A673 (cell line): Measurements from ENCODE around the gene GSE1. TPM values are rescaled to one million over a fixed set of nuclear protein-coding genes. Genes with fewer than 3 reads are reported as not detected.

Source experiments
- BruUV-seq: library from RNA; stranded (reverse); fragments of 400-500 nt; replicated peaks from 2 replicates; lab custom pipeline; 2021; lab: Mats Ljungman, UMichigan
- CTCF ChIA-PET: fragments of 300-600 bp; sonication (Branson Sonifier 250); formaldehyde crosslinking; loops from one replicate; lab custom pipeline; 2022; ENCODE audit warnings: antibody characterized with exemption; lab: Charles Lee
- POLR2A ChIA-PET: fragments of 300-600 bp; sonication (Branson Sonifier 250); formaldehyde crosslinking; loops from one replicate; lab custom pipeline; 2022; ENCODE audit warnings: antibody characterized with exemption; ENCODE audit not compliant: low non-redundant PET; lab: Charles Lee
- DNase-seq: peaks from one replicate; pipeline ENCODE4 v3.0.0-alpha.2; 2015; ENCODE audit warnings: low spot score
- H3K27ac ChIP-seq: fragments of 200-600 bp; sonication (generic); 2 replicates; pipeline ENCODE4 v1.5.1; 2016; ENCODE audit warnings: mixed run types, low read depth, mild to moderate bottlenecking, mixed read lengths, antibody characterized with exemption, low read length; ENCODE audit not compliant: poor library complexity, severe bottlenecking
- H3K27me3 ChIP-seq: fragments of 200-600 bp; sonication (generic); replicated peaks from 2 replicates; pipeline ENCODE4 v1.6.1; 2017; ENCODE audit warnings: mixed run types, low read depth, mild to moderate bottlenecking, mixed read lengths, antibody characterized with exemption, low read length; ENCODE audit not compliant: insufficient read depth, poor library complexity
- H3K36me3 ChIP-seq: fragments of 200-600 bp; sonication (generic); 2 replicates; pipeline ENCODE4 v1.6.1; 2016; ENCODE audit warnings: mixed run types, mild to moderate bottlenecking, mixed read lengths, antibody characterized with exemption, low read length; ENCODE audit not compliant: insufficient read depth, poor library complexity, severe bottlenecking
- H3K4me1 ChIP-seq: fragments of 200-600 bp; sonication (generic); 2 replicates; pipeline ENCODE4 v1.6.1; 2017; ENCODE audit warnings: mixed run types, mild to moderate bottlenecking, mixed read lengths, antibody characterized with exemption, low read length; ENCODE audit not compliant: insufficient read depth, poor library complexity, severe bottlenecking
- H3K4me3 ChIP-seq: fragments of 200-600 bp; sonication (generic); 2 replicates; pipeline ENCODE4 v1.5.1; 2016; ENCODE audit warnings: low read depth, mixed run types, mild to moderate bottlenecking, mixed read lengths, low read length; ENCODE audit not compliant: poor library complexity, severe bottlenecking
- H3K9me3 ChIP-seq: fragments of 200-600 bp; sonication (generic); 2 replicates; pipeline ENCODE4 v1.6.1; 2016; ENCODE audit warnings: mixed run types, low read depth, mild to moderate bottlenecking, mixed read lengths, antibody characterized with exemption, low read length; ENCODE audit not compliant: poor library complexity, severe bottlenecking
- EZH2 ChIP-seq: fragments of 200-600 bp; sonication (generic); IDR thresholded peaks from 2 replicates; pipeline ENCODE4 v1.6.1; 2017; ENCODE audit warnings: borderline replicate concordance, low read depth, mild to moderate bottlenecking, mixed read lengths, antibody characterized with exemption, low read length; ENCODE audit not compliant: poor library complexity, severe bottlenecking
- intact Hi-C: fragments of 100-400 bp; cut with micrococcal nuclease; formaldehyde crosslinking; loops from one replicate; pipeline ENCODE4 v1.10.0; 2022; ENCODE audit not compliant: unreplicated experiment
- total RNA-seq: library from RNA; stranded (reverse); gene quantifications from 2 replicates; pipeline ENCODE4 v1.2.3, GENCODE V29; 2021
- TF ChIP-seq, protein P1 (sequence below): fragments of 300-800, 200-600 bp; sonication (generic); conservative IDR thresholded peaks from 2 replicates; pipeline ENCODE4 v1.5.1; 2017; ENCODE audit warnings: low read depth, mild to moderate bottlenecking, antibody characterized with exemption, low read length, moderate library complexity, mixed read lengths

GSE1 gene
- total RNA-seq, 1 experiment from 2014 or later, result 64.2 TPM

DNA sequence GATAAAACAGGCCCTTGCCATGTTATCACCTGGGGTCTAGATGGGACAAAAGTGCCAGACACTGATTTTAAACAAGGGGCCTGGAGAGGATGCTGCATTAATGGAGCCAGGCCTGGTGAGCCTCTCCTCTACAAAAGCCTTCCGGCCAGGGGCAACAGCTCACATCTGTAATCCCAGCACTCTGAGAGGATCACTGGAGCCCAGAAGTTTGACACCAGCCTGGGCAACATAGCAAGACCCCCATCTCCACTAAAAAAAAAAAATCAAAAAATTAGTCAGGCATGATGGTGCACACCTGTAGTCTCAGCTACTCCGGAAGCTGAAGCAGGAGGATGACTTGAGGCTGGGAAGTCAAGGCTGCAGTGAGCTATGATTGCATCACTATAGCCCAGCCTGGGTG lies 72.1 kb downstream of the GSE1 start:
- Histone ChIP-seq H3K27ac (no peak overlapping the region), H3K36me3 (peaks cover 42% of the 10 kb centered on the region), H3K9me3 (no peaks in the 10 kb centered on the region), H3K27me3 (no peaks in the 10 kb centered on the region), H3K4me3 (no peak overlapping the region), H3K4me1 (no peaks in the 10 kb centered on the region)
- CTCF ChIA-PET, result interaction anchor here (0.7 kb wide), 1 partner anchor 62 kb away, joined by 5 read pairs; no protein-coding TSS in a partner anchor
- BruUV-seq, result no TSS peak
- TF ChIP-seq, protein P1, sequence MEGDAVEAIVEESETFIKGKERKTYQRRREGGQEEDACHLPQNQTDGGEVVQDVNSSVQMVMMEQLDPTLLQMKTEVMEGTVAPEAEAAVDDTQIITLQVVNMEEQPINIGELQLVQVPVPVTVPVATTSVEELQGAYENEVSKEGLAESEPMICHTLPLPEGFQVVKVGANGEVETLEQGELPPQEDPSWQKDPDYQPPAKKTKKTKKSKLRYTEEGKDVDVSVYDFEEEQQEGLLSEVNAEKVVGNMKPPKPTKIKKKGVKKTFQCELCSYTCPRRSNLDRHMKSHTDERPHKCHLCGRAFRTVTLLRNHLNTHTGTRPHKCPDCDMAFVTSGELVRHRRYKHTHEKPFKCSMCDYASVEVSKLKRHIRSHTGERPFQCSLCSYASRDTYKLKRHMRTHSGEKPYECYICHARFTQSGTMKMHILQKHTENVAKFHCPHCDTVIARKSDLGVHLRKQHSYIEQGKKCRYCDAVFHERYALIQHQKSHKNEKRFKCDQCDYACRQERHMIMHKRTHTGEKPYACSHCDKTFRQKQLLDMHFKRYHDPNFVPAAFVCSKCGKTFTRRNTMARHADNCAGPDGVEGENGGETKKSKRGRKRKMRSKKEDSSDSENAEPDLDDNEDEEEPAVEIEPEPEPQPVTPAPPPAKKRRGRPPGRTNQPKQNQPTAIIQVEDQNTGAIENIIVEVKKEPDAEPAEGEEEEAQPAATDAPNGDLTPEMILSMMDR, result no peak
- TF ChIP-seq EZH2, result no peak
- POLR2A ChIA-PET, result no interaction called here
- intact Hi-C loops, result no loop called here
- no peak for DNase-seq

DNA sequence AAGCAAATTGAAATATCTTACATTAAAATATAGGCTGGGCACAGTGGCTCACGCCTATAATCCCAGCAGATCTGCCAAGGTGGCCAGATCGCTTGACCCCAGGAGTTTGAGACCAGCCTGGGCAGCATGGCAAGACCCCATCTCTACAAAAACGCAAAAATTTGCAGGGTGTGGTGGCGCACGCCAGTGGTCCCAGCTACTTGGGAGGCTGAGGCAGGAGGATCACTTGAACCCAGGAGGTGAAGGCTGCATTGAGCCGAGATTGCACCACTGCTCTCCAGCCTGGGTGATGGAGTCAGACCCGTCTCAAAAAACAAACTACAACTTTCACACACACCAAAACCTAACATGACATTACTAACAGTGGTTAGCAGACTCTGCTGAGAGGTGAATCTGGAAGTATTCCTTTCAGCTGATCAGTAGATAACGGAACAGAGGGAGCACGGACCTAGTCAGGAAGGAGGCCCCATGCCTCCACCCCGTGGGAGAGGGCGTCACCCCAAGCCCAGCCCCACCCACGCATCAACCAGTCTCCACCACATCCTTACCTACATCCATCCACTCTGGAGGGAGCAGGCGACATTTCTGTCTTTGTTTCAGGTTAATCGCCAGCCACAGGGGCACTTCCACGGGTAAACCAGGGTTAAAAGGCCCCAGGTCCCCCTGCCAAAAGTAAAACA lies 73.9 kb downstream of the GSE1 start:
- H3K27me3 ChIP-seq, result no peaks in the 10 kb centered on the region
- peaks cover 24% of the 10 kb centered on the region for H3K36me3 ChIP-seq
- no peaks in the 10 kb centered on the region for H3K4me1 ChIP-seq
- peak overlapping the region; percentile 7 for H3K27ac ChIP-seq
- intact Hi-C loops, result no loop called here
- no peak for DNase-seq
- no peak for TF ChIP-seq EZH2
- TF ChIP-seq, protein P1, result no peak
- no peaks in the 10 kb centered on the region for H3K9me3 ChIP-seq
- H3K4me3 ChIP-seq, result peak overlapping the region; percentile 91
- POLR2A ChIA-PET, result no interaction called here
- CTCF ChIA-PET, result no interaction called here
- BruUV-seq, result TSS peak; percentile 27

DNA sequence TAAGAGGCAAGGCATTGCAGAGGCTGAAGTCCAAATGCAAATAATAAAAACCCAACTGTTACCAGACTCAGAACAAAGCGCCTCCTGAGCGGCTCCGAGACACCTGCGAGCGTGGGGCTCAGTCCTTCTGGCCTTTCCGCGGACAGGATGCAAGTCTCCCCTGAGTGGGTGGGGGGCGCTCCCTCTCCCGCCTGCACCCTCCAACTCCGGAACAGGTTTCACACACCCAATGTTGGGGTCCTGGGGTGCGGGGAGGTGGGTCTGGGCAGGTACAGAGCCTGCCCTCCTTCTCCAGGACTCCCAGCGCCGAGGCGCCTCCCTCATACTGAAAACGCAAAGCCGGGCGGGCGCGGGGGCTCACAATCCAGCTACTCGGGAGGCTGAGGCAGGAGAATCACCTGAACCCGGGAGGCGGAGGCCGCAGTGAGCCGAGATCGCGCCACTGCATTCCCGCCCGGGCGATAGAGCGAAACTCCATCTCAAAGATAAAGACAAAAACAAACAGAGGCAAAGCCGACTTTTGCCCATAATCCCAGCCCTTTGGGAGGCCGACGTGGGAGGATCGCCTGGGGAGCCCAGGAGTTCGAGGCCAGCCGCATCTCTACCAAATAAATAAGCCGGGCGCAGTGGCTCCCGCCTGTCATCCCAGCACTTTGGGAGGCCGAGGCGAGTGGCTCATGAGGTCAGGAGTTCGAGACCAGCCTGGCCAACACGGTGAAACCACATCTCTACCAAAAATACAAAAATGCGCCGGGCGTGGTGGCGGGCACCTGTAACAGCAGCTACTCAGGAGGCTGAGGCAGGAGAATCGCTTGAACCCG lies 74.7 kb downstream of the GSE1 start:
- no peaks in the 10 kb centered on the region for H3K27me3 ChIP-seq
- DNase-seq, result no peak
- TF ChIP-seq, protein P1, result no peak
- no peak for TF ChIP-seq EZH2
- BruUV-seq, result no TSS peak
- CTCF ChIA-PET, result no interaction called here
- H3K36me3 ChIP-seq, result peaks cover 23% of the 10 kb centered on the region
- peak overlapping the region; percentile 91 for H3K4me3 ChIP-seq
- POLR2A ChIA-PET, result no interaction called here
- peak overlapping the region; percentile 86 for H3K27ac ChIP-seq
- H3K9me3 ChIP-seq, result no peaks in the 10 kb centered on the region
- no peaks in the 10 kb centered on the region for H3K4me1 ChIP-seq
- intact Hi-C loops, result no loop called here
